GM06990 (cell line): Measurements from ENCODE around the gene PCDH19.

Source experiments
- DNase-seq: peaks from one replicate; pipeline ENCODE4 v3.0.0-alpha.2; 2011; ENCODE audit not compliant: insufficient read length; ENCODE audit errors: extremely low read depth
- H3K27me3 ChIP-seq: replicated peaks from 2 replicates; pipeline ENCODE4 v1.6.0; 2011; ENCODE audit warnings: low read length; ENCODE audit not compliant: control insufficient read depth, insufficient read depth
- H3K36me3 ChIP-seq: 2 replicates; pipeline ENCODE4 v1.5.1; 2011; ENCODE audit warnings: low read length; ENCODE audit not compliant: control insufficient read depth, insufficient read depth
- H3K4me3 ChIP-seq: replicated peaks from 2 replicates; pipeline ENCODE4 v1.5.1; 2011; ENCODE audit warnings: low read depth, mild to moderate bottlenecking, control low read depth, low read length
- CTCF ChIP-seq: IDR thresholded peaks from 2 replicates; pipeline ENCODE4 v1.5.1; 2011; ENCODE audit warnings: low read length, control low read depth, mild to moderate bottlenecking, inconsistent platforms; ENCODE audit not compliant: insufficient read depth, poor library complexity, severe bottlenecking

The PCDH19 gene

DNA sequence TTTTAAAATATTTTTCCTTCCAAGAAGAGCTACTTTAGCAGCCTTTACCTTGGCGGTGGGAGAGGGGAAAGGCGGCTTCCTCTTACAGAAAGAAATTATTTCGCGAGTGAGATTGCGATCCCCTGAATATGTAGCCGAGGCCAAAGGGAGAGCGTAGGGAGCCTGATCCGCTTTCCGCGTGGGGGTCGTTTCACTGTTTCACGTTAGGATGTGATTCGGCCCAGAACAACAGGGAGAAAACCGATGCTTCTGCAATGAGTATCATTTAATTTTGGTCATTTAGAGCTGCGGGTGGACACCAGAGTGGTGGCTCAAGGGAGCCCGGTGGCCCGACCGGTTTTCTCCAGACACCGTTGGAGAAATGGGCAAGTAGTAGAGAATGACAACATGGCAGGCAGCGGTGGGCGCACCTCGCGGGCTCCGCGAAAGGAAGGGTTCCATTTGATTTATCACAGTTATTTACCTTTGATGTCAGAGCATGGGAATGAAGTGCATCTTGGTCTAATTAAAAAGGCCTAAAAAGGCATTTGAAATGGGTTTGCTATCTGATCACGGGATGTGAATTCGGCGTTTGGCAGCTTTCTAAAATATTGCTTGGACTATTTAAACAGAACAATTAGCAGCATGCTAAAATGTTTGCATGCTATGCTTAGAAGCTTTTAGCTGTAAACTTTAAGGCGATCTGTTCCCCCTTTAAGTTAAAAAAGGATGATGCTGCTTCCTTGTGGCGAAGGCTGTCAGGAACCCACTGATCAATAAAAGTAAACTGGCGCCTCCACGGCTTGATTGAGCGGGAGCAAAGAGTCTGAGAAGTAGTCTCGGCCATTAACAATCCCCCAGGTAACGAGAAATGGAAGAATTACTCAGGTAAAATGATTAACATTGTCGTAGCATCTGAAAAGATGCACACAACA lies 2.0 kb upstream of the PCDH19 start:
- Histone ChIP-seq H3K27me3 (no peaks in the 10 kb centered on the region), H3K4me3 (no peak overlapping the region), H3K36me3 (no peaks in the 10 kb centered on the region)
- DNase-seq = no peak
- no peak for TF ChIP-seq CTCF

- H3K36me3 ChIP-seq = no peaks in the 10 kb centered on the region
- no peak overlapping the region for H3K4me3 ChIP-seq
- no peak for TF ChIP-seq CTCF
- DNase-seq = no peak
- H3K27me3 ChIP-seq = no peaks in the 10 kb centered on the region
Observed at GRCh38 chrX:100410901-100411801, 1.1 kb upstream of the PCDH19 start.

- DNase-seq = no peak
- TF ChIP-seq CTCF = no peak
- H3K4me3 ChIP-seq = no peak overlapping the region
- H3K36me3 ChIP-seq = no peaks in the 10 kb centered on the region
- no peaks in the 10 kb centered on the region for H3K27me3 ChIP-seq
Observed at GRCh38 chrX:100408713-100409609, 1.1 kb downstream of the PCDH19 start.

GRCh38 chrX:100407784-100408712 lies 2.0 kb downstream of the PCDH19 start:
- no peaks in the 10 kb centered on the region for H3K36me3 ChIP-seq
- no peak overlapping the region for H3K4me3 ChIP-seq
- no peak for DNase-seq
- no peaks in the 10 kb centered on the region for H3K27me3 ChIP-seq
- no peak for TF ChIP-seq CTCF
